ENCODE results near the gene RCOR1.

- TF ChIP-seq CTCF (conservative IDR thresholded peaks at IDR 0.05; ENCODE audit: low read depth, low read length): no peak
- no peak for TF ChIP-seq EZH2 (IDR thresholded peaks at IDR 0.05; ENCODE audit: borderline replicate concordance, low read depth, low read length, poor library complexity, severe bottlenecking)
These were observed 7.3 kb upstream of the RCOR1 start for GRCh38 chr14:102584871-102585869.
